NCI-H748 treated with DMSO at 0.1 percent for 48 hours (cell line): ENCODE results near the gene ANKRD27.

Source experiments
- DNase-seq: peaks from one replicate; lab custom pipeline; 2025; lab: John Stamatoyannopoulos, UW

ANKRD27 gene

GRCh38 chr19:32555786-32556185, 119.2 kb downstream of the ANKRD27 start:
- no peak for DNase-seq

GRCh38 chr19:32550666-32551065, 124.3 kb downstream of the ANKRD27 start:
- no peak for DNase-seq
